GM23338 (cell line): Measurements from ENCODE around the gene BIRC6. TPM values are rescaled to one million over a fixed set of nuclear protein-coding genes. Genes with fewer than 3 reads are reported as not detected.

Experiments used
- ATAC-seq: fragments of 200-7000 bp; cut with Tn5 transposase; 3 replicates; pipeline ENCODE4 v1.9.1; 2020
- DNase-seq: peaks from one replicate; pipeline ENCODE4 v3.0.0-alpha.2; 2015; ENCODE audit warnings: low spot score
- H2AFZ ChIP-seq: fragments of 200-600 bp; sonication (generic); 2 replicates; pipeline ENCODE4 v1.8.0; 2016; ENCODE audit warnings: antibody characterized with exemption, mild to moderate bottlenecking, moderate library complexity
- H3F3A ChIP-seq: fragments of 200-600 bp; sonication (generic); replicated peaks from 2 replicates; pipeline ENCODE4 v1.8.0; 2017; ENCODE audit warnings: antibody characterized with exemption, mixed run types, low read depth
- H3K27ac ChIP-seq: fragments of 200-600 bp; sonication (generic); 2 replicates; pipeline ENCODE4 v1.6.1; 2016; ENCODE audit warnings: low read depth
- H3K27me3 ChIP-seq: fragments of 200-600 bp; sonication (generic); 2 replicates; pipeline ENCODE4 v1.8.0; 2016; ENCODE audit warnings: mild to moderate bottlenecking, mixed run types, moderate library complexity; ENCODE audit not compliant: insufficient read depth
- H3K36me3 ChIP-seq: fragments of 200-600 bp; sonication (generic); 2 replicates; pipeline ENCODE4 v1.8.0; 2016; ENCODE audit warnings: mild to moderate bottlenecking; ENCODE audit not compliant: insufficient read depth
- H3K4me1 ChIP-seq: fragments of 200-600 bp; sonication (generic); 2 replicates; pipeline ENCODE4 v1.8.0; 2016; ENCODE audit warnings: mild to moderate bottlenecking, moderate library complexity; ENCODE audit not compliant: insufficient read depth
- H3K4me2 ChIP-seq: fragments of 200-600 bp; sonication (generic); 2 replicates; pipeline ENCODE4 v1.7.1; 2017; ENCODE audit warnings: mixed run types
- H3K4me3 ChIP-seq: fragments of 200-600 bp; sonication (generic); 2 replicates; pipeline ENCODE4 v1.6.1; 2016; ENCODE audit warnings: mixed run types
- H3K79me2 ChIP-seq: fragments of 200-600 bp; sonication (generic); replicated peaks from 2 replicates; pipeline ENCODE4 v1.8.0; 2017; ENCODE audit warnings: mild to moderate bottlenecking; ENCODE audit not compliant: insufficient read depth
- H3K9me2 ChIP-seq: fragments of 200-600 bp; sonication (generic); 2 replicates; pipeline ENCODE4 v1.8.0; 2017; ENCODE audit not compliant: insufficient read depth
- H4K20me1 ChIP-seq: fragments of 200-600 bp; sonication (generic); replicated peaks from 2 replicates; pipeline ENCODE4 v1.8.0; 2017; ENCODE audit warnings: mild to moderate bottlenecking; ENCODE audit not compliant: insufficient read depth
- H3K27ac Mint-ChIP-seq: 2 replicates; pipeline ENCODE4 v1.8.0; 2020; ENCODE audit warnings: inconsistent platforms, mild to moderate bottlenecking, moderate library complexity, mixed read lengths
- H3K27me3 Mint-ChIP-seq: 3 replicates; pipeline ENCODE4 v1.8.0; 2022; ENCODE audit warnings: low read depth, mild to moderate bottlenecking, moderate library complexity, mixed read lengths, inconsistent platforms; ENCODE audit not compliant: insufficient read depth, poor library complexity
- H3K36me3 Mint-ChIP-seq: 3 replicates; pipeline ENCODE4 v1.8.0; 2021; ENCODE audit warnings: low read depth, mild to moderate bottlenecking, inconsistent platforms, moderate library complexity, mixed read lengths
- H3K4me1 Mint-ChIP-seq: 3 replicates; pipeline ENCODE4 v1.8.0; 2020; ENCODE audit warnings: mild to moderate bottlenecking, inconsistent platforms, mixed read lengths
- H3K4me3 Mint-ChIP-seq: 3 replicates; pipeline ENCODE4 v1.8.0; 2021; ENCODE audit warnings: moderate library complexity, mild to moderate bottlenecking, inconsistent platforms, mixed read lengths
- H3K9me3 Mint-ChIP-seq: 3 replicates; pipeline ENCODE4 v1.8.0; 2020; ENCODE audit warnings: moderate library complexity, mild to moderate bottlenecking, inconsistent platforms, mixed read lengths
- CREB1 ChIP-seq: fragments of 250-450 bp; sonication (Bioruptor Pico); IDR thresholded peaks from 2 replicates; pipeline ENCODE4 v1.5.0; 2020; ENCODE audit warnings: low read depth, mild to moderate bottlenecking, moderate library complexity
- CTCF ChIP-seq, 2 experiments: fragments of 200-600 bp in 1 of 2; sonication (generic) in 1 of 2; conservative IDR thresholded peaks; 2 replicates each; pipeline versions ENCODE4 v1.5.1 to v1.6.1; 2016 to 2017; ENCODE audit warnings: antibody characterized with exemption in 2 of 2, low read depth in 2 of 2, mild to moderate bottlenecking in 2 of 2, moderate library complexity in 1 of 2
- EZH2 ChIP-seq: fragments of 200-600 bp; sonication (generic); IDR thresholded peaks from one replicate; pipeline ENCODE4 v1.8.0; 2017; ENCODE audit warnings: antibody characterized with exemption, mild to moderate bottlenecking, low read depth; ENCODE audit not compliant: unreplicated experiment
- EZH2phosphoT487 ChIP-seq: fragments of 200-600 bp; sonication (generic); IDR thresholded peaks from one replicate; pipeline ENCODE4 v1.8.1; 2018; ENCODE audit warnings: antibody characterized with exemption; ENCODE audit not compliant: unreplicated experiment
- JUNB ChIP-seq: IDR thresholded peaks from one replicate; pipeline ENCODE4 v1.6.1; 2016; ENCODE audit warnings: antibody characterized with exemption; ENCODE audit not compliant: unreplicated experiment
- NANOG ChIP-seq: IDR thresholded peaks from 2 replicates; pipeline ENCODE4 v1.6.1; 2016; ENCODE audit warnings: antibody characterized with exemption, borderline replicate concordance
- POLR2AphosphoS5 ChIP-seq: IDR thresholded peaks from 2 replicates; pipeline ENCODE4 v1.6.1; 2016; ENCODE audit warnings: antibody characterized with exemption, low read depth
- REST ChIP-seq: IDR thresholded peaks from one replicate; pipeline ENCODE4 v1.6.1; 2018; ENCODE audit warnings: antibody characterized with exemption; ENCODE audit not compliant: unreplicated experiment
- STAT1 ChIP-seq: IDR thresholded peaks from one replicate; pipeline ENCODE4 v1.6.1; 2016; ENCODE audit warnings: antibody characterized with exemption; ENCODE audit not compliant: unreplicated experiment
- ZNF114 ChIP-seq: fragments of 250-450 bp; sonication (Bioruptor Pico); IDR thresholded peaks from 2 replicates; pipeline ENCODE4 v1.5.0; 2020; ENCODE audit warnings: mild to moderate bottlenecking, moderate library complexity
- ZNF331 ChIP-seq: fragments of 250-450 bp; sonication (Bioruptor Pico); IDR thresholded peaks from 2 replicates; pipeline ENCODE4 v1.5.0; 2020; ENCODE audit warnings: low read depth, mild to moderate bottlenecking, moderate library complexity
- polyA plus RNA-seq: library from polyadenylated mRNA; unstranded; fragments of >200 nt; fragmentation: Nextera tagmentation; extraction: Ambion mirVana; gene quantifications from 2 replicates; pipeline ENCODE4 v1.2.1, GENCODE V29; 2016
- total RNA-seq: library from RNA; depleted of rRNA; stranded (reverse); fragments of >200 nt; shearing (Covaris generic); gene quantifications from 2 replicates; pipeline ENCODE4 v1.2.3, GENCODE V29; 2014
- TF ChIP-seq, protein P1 (sequence below): IDR thresholded peaks from 2 replicates; pipeline ENCODE4 v1.6.1; 2016; ENCODE audit warnings: antibody characterized with exemption
- TF ChIP-seq, protein P2 (sequence below): fragments of 250-450 bp; sonication (Bioruptor Pico); IDR thresholded peaks from 2 replicates; pipeline ENCODE4 v1.5.0; 2020; ENCODE audit warnings: mild to moderate bottlenecking, moderate library complexity

Gene BIRC6
- total and polyA plus RNA-seq, 2 experiments from 2014 or later = 85.8 to 131 TPM

GRCh38 chr2:32623311-32623706 lies 266.5 kb downstream of the BIRC6 start:
- H3K79me2 ChIP-seq = peaks cover under 1% of the 10 kb centered on the region; the same call in 1 of the 2 replicates
- H3K4me1 Mint-ChIP-seq = peaks cover 14% of the 10 kb centered on the region; the same call in 2 of the 3 replicates
- H3K9me3 Mint-ChIP-seq = no peaks in the 10 kb centered on the region
- H3K27ac Mint-ChIP-seq = no peak overlapping the region
- ATAC-seq (no peak), DNase-seq (no peak)
- H3K4me1 ChIP-seq = peaks cover 9% of the 10 kb centered on the region
- no peak overlapping the region for H3K27ac ChIP-seq
- H3K4me3 ChIP-seq = no peak overlapping the region
- no peak overlapping the region for H2AFZ ChIP-seq
- no peak overlapping the region for H3K4me2 ChIP-seq
- no peak overlapping the region for H3K4me3 Mint-ChIP-seq
- H3K27me3 Mint-ChIP-seq = peaks cover 12% of the 10 kb centered on the region
- H3K9me2 ChIP-seq = no peaks in the 10 kb centered on the region
- H3F3A ChIP-seq = peaks cover 9% of the 10 kb centered on the region; the same call in 1 of the 2 replicates
- no peaks in the 10 kb centered on the region; the same call in 2 of the 3 replicates for H3K36me3 Mint-ChIP-seq
- no peaks in the 10 kb centered on the region for H4K20me1 ChIP-seq
- TF ChIP-seq EZH2 (no peak), CTCF (conservative IDR thresholded peaks at IDR 0.05; ENCODE audit: low read depth in 2 of 2) (no peak), STAT1 (no peak), NANOG (no peak), JUNB (no peak), ZNF331 (CRISPR knock-in tag) (no peak), REST (no peak), POLR2AphosphoS5 (no peak), EZH2phosphoT487 (no peak), CREB1 (CRISPR knock-in tag) (no peak), ZNF114 (CRISPR knock-in tag) (no peak)
- TF ChIP-seq, protein P1, sequence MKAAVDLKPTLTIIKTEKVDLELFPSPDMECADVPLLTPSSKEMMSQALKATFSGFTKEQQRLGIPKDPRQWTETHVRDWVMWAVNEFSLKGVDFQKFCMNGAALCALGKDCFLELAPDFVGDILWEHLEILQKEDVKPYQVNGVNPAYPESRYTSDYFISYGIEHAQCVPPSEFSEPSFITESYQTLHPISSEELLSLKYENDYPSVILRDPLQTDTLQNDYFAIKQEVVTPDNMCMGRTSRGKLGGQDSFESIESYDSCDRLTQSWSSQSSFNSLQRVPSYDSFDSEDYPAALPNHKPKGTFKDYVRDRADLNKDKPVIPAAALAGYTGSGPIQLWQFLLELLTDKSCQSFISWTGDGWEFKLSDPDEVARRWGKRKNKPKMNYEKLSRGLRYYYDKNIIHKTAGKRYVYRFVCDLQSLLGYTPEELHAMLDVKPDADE = no peak
- TF ChIP-seq, protein P2, sequence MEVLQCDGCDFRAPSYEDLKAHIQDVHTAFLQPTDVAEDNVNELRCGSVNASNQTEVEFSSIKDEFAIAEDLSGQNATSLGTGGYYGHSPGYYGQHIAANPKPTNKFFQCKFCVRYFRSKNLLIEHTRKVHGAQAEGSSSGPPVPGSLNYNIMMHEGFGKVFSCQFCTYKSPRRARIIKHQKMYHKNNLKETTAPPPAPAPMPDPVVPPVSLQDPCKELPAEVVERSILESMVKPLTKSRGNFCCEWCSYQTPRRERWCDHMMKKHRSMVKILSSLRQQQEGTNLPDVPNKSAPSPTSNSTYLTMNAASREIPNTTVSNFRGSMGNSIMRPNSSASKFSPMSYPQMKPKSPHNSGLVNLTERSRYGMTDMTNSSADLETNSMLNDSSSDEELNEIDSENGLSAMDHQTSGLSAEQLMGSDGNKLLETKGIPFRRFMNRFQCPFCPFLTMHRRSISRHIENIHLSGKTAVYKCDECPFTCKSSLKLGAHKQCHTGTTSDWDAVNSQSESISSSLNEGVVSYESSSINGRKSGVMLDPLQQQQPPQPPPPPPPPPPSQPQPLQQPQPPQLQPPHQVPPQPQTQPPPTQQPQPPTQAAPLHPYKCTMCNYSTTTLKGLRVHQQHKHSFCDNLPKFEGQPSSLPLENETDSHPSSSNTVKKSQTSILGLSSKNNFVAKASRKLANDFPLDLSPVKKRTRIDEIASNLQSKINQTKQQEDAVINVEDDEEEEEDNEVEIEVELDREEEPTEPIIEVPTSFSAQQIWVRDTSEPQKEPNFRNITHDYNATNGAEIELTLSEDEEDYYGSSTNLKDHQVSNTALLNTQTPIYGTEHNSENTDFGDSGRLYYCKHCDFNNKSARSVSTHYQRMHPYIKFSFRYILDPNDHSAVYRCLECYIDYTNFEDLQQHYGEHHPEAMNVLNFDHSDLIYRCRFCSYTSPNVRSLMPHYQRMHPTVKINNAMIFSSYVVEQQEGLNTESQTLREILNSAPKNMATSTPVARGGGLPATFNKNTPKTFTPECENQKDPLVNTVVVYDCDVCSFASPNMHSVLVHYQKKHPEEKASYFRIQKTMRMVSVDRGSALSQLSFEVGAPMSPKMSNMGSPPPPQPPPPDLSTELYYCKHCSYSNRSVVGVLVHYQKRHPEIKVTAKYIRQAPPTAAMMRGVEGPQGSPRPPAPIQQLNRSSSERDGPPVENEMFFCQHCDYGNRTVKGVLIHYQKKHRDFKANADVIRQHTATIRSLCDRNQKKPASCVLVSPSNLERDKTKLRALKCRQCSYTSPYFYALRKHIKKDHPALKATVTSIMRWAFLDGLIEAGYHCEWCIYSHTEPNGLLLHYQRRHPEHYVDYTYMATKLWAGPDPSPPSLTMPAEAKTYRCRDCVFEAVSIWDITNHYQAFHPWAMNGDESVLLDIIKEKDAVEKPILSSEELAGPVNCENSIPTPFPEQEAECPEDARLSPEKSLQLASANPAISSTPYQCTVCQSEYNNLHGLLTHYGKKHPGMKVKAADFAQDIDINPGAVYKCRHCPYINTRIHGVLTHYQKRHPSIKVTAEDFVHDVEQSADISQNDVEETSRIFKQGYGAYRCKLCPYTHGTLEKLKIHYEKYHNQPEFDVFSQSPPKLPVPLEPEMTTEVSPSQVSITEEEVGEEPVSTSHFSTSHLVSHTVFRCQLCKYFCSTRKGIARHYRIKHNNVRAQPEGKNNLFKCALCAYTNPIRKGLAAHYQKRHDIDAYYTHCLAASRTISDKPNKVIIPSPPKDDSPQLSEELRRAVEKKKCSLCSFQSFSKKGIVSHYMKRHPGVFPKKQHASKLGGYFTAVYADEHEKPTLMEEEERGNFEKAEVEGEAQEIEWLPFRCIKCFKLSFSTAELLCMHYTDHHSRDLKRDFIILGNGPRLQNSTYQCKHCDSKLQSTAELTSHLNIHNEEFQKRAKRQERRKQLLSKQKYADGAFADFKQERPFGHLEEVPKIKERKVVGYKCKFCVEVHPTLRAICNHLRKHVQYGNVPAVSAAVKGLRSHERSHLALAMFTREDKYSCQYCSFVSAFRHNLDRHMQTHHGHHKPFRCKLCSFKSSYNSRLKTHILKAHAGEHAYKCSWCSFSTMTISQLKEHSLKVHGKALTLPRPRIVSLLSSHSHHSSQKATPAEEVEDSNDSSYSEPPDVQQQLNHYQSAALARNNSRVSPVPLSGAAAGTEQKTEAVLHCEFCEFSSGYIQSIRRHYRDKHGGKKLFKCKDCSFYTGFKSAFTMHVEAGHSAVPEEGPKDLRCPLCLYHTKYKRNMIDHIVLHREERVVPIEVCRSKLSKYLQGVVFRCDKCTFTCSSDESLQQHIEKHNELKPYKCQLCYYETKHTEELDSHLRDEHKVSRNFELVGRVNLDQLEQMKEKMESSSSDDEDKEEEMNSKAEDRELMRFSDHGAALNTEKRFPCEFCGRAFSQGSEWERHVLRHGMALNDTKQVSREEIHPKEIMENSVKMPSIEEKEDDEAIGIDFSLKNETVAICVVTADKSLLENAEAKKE (CRISPR knock-in tag) = no peak
- no peaks in the 10 kb centered on the region; the same call in 1 of the 2 replicates for H3K36me3 ChIP-seq
- H3K27me3 ChIP-seq = no peaks in the 10 kb centered on the region
